HL-60 (cell line): Measurements from ENCODE around the gene RGS6.

Experiments used
- CTCF ChIP-seq: IDR thresholded peaks from one replicate; pipeline ENCODE4 v1.5.1; 2011; ENCODE audit warnings: low read length, control low read depth, inconsistent platforms; ENCODE audit not compliant: insufficient read depth
- SPI1 ChIP-seq: IDR thresholded peaks from 2 replicates; pipeline ENCODE4 v1.6.1; 2012; ENCODE audit warnings: low read depth, mild to moderate bottlenecking, borderline replicate concordance

GRCh38 chr14:72448212-72448611, 516.0 kb downstream of the RGS6 start:
- TF ChIP-seq CTCF (no peak), SPI1 (no peak)
